ENCODE data around the gene FAM131A. TPM values are rescaled to one million over a fixed set of nuclear protein-coding genes. Genes with fewer than 3 reads are reported as not detected.
A peak's percentile ranks its signal among the peaks of the same experiment; 100 is the strongest.

Gene FAM131A
- polyA plus RNA-seq, 1 donor from 2014 or later: 141 TPM

DNA sequence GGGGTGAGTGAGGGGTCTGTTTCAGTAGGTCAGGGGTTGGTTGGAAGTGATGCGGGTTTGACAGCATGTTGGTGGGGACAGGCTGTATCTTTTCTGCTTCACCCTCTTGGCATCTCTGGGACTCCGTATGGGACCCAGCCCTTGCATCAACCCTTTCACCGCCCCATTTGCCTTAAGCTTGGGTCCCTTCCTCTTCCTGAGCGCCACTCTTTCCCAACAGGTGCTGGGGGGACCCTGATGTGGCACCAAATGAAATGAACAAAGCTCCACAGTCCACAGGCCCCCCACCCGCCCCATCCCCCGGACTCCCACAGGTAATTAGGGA is 21.9 kb upstream of the FAM131A start:
- Histone ChIP-seq H3K9ac (ENCODE audit: low read length) (peak overlapping the region; percentile 81), H4K20me1 (ENCODE audit: insufficient read depth) (no peaks in the 10 kb centered on the region), H3K4me2 (ENCODE audit: low read length) (peak overlapping the region; percentile 89), H3K9me2 (ENCODE audit: insufficient read depth, low read length) (no peaks in the 10 kb centered on the region), H3K27me3 (ENCODE audit: insufficient read depth, low read depth, low read length) (no peaks in the 10 kb centered on the region), H3K36me3 (ENCODE audit: insufficient read depth, low read length) (no peaks in the 10 kb centered on the region), H3F3A (ENCODE audit: insufficient read depth, low read length, poor library complexity, severe bottlenecking) (no peaks in the 10 kb centered on the region), H3K9me3 (ENCODE audit: low read length) (no peaks in the 10 kb centered on the region), H3K27ac (ENCODE audit: low read length) (peak overlapping the region; percentile 62), H2AFZ (ENCODE audit: low read depth, low read length) (no peak overlapping the region), H3K79me2 (replicated peaks; ENCODE audit: insufficient read depth, low read length) (peaks cover 35% of the 10 kb centered on the region), H3K4me3 (ENCODE audit: low read length) (peak overlapping the region; percentile 87)
- TF ChIP-seq TAF1 (IDR thresholded peaks at IDR 0.05; ENCODE audit: low read depth) (no peak), SMC3 (conservative IDR thresholded peaks at IDR 0.05; ENCODE audit: poor library complexity) (no peak), POLR2AphosphoS5 (IDR thresholded peaks at IDR 0.05) (no peak), EP300 (conservative IDR thresholded peaks at IDR 0.05; ENCODE audit: poor library complexity, severe bottlenecking) (no peak), MXI1 (conservative IDR thresholded peaks at IDR 0.05; ENCODE audit: poor library complexity, severe bottlenecking) (no peak), RAD21 (conservative IDR thresholded peaks at IDR 0.05) (no peak), EZH2 (IDR thresholded peaks at IDR 0.05; ENCODE audit: borderline replicate concordance, insufficient read depth, low read length, poor library complexity, severe bottlenecking) (no peak)
- TF ChIP-seq, protein P1, sequence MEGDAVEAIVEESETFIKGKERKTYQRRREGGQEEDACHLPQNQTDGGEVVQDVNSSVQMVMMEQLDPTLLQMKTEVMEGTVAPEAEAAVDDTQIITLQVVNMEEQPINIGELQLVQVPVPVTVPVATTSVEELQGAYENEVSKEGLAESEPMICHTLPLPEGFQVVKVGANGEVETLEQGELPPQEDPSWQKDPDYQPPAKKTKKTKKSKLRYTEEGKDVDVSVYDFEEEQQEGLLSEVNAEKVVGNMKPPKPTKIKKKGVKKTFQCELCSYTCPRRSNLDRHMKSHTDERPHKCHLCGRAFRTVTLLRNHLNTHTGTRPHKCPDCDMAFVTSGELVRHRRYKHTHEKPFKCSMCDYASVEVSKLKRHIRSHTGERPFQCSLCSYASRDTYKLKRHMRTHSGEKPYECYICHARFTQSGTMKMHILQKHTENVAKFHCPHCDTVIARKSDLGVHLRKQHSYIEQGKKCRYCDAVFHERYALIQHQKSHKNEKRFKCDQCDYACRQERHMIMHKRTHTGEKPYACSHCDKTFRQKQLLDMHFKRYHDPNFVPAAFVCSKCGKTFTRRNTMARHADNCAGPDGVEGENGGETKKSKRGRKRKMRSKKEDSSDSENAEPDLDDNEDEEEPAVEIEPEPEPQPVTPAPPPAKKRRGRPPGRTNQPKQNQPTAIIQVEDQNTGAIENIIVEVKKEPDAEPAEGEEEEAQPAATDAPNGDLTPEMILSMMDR (IDR thresholded peaks at IDR 0.05; ENCODE audit: poor library complexity, severe bottlenecking): no peak
- TF ChIP-seq, protein P2, sequence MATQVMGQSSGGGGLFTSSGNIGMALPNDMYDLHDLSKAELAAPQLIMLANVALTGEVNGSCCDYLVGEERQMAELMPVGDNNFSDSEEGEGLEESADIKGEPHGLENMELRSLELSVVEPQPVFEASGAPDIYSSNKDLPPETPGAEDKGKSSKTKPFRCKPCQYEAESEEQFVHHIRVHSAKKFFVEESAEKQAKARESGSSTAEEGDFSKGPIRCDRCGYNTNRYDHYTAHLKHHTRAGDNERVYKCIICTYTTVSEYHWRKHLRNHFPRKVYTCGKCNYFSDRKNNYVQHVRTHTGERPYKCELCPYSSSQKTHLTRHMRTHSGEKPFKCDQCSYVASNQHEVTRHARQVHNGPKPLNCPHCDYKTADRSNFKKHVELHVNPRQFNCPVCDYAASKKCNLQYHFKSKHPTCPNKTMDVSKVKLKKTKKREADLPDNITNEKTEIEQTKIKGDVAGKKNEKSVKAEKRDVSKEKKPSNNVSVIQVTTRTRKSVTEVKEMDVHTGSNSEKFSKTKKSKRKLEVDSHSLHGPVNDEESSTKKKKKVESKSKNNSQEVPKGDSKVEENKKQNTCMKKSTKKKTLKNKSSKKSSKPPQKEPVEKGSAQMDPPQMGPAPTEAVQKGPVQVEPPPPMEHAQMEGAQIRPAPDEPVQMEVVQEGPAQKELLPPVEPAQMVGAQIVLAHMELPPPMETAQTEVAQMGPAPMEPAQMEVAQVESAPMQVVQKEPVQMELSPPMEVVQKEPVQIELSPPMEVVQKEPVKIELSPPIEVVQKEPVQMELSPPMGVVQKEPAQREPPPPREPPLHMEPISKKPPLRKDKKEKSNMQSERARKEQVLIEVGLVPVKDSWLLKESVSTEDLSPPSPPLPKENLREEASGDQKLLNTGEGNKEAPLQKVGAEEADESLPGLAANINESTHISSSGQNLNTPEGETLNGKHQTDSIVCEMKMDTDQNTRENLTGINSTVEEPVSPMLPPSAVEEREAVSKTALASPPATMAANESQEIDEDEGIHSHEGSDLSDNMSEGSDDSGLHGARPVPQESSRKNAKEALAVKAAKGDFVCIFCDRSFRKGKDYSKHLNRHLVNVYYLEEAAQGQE (IDR thresholded peaks at IDR 0.05; ENCODE audit: borderline replicate concordance): no peak

DNA sequence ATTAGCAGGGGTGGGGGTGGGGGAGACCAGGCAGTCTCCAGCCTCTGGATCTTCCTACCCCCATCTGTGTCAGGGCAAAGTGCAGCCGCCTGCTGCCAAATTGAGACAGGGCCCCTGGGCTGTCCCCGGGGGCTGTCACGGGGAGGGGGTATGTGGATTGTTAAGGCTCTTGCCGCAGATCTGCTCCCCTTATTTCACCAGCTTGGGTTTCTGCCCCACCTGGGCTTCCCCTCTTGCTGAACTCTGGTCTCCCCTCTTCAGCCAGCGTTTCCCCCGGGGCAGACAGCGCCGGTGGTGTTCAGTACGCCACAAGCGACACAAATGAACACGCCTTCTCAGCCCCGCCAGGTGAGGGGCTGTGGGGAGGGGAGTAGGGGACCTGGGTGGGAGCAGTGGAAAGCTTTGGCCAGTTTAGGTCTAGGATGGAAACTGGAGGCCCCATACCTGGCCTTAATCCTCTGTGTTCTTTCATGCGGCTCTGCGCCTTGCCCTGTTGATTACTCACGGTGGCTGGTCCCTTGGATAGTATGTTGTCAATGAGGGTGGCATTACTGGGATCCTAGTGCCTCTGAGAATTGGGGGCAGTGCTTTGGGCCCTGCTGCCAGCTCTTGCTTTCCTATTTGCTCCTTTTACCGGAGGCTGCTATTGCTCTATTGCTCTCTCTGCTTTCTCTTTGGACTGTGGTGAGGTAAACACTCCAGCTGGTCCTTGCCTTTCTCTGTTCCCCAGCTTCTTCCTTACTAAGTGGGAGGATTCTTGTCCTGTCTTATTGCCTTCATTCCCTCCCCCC is 21.3 kb upstream of the FAM131A start:
- Histone ChIP-seq H3K9ac (ENCODE audit: low read length) (peak overlapping the region; percentile 81), H4K20me1 (ENCODE audit: insufficient read depth) (no peaks in the 10 kb centered on the region), H3K4me3 (ENCODE audit: low read length) (peak overlapping the region; percentile 87), H3K4me2 (ENCODE audit: low read length) (no peak overlapping the region), H3K27ac (ENCODE audit: low read length) (no peak overlapping the region), H3K79me2 (replicated peaks; ENCODE audit: insufficient read depth, low read length) (peaks cover 35% of the 10 kb centered on the region), H3F3A (ENCODE audit: insufficient read depth, low read length, poor library complexity, severe bottlenecking) (no peaks in the 10 kb centered on the region), H3K27me3 (ENCODE audit: insufficient read depth, low read depth, low read length) (no peaks in the 10 kb centered on the region), H3K36me3 (ENCODE audit: insufficient read depth, low read length) (no peaks in the 10 kb centered on the region), H3K9me3 (ENCODE audit: low read length) (no peaks in the 10 kb centered on the region), H2AFZ (ENCODE audit: low read depth, low read length) (no peak overlapping the region), H3K9me2 (ENCODE audit: insufficient read depth, low read length) (no peaks in the 10 kb centered on the region)
- no peak for TF ChIP-seq TAF1 (IDR thresholded peaks at IDR 0.05; ENCODE audit: low read depth)
- TF ChIP-seq EP300 (conservative IDR thresholded peaks at IDR 0.05; ENCODE audit: poor library complexity, severe bottlenecking): no peak
- no peak for TF ChIP-seq SMC3 (conservative IDR thresholded peaks at IDR 0.05; ENCODE audit: poor library complexity)
- no peak for TF ChIP-seq EZH2 (IDR thresholded peaks at IDR 0.05; ENCODE audit: borderline replicate concordance, insufficient read depth, low read length, poor library complexity, severe bottlenecking)
- no peak for TF ChIP-seq POLR2AphosphoS5 (IDR thresholded peaks at IDR 0.05)
- TF ChIP-seq MXI1 (conservative IDR thresholded peaks at IDR 0.05; ENCODE audit: poor library complexity, severe bottlenecking): no peak
- TF ChIP-seq, protein P1 (IDR thresholded peaks at IDR 0.05; ENCODE audit: poor library complexity, severe bottlenecking): no peak
- TF ChIP-seq RAD21 (conservative IDR thresholded peaks at IDR 0.05): no peak
- TF ChIP-seq, protein P2 (IDR thresholded peaks at IDR 0.05; ENCODE audit: borderline replicate concordance): no peak

All from neural cell (in vitro differentiated cells).